ENCODE data around the gene GABRR1.

Gene GABRR1

GRCh38 chr6:89252907-89253306, 35.7 kb upstream of the GABRR1 start:
- H3K9ac ChIP-seq (ENCODE audit: low read length) = no peak overlapping the region
- no peaks in the 10 kb centered on the region for H3K36me3 ChIP-seq (ENCODE audit: insufficient read depth, low read length)
- no peaks in the 10 kb centered on the region for H3K9me3 ChIP-seq (ENCODE audit: low read length)
- no peak overlapping the region for H2AFZ ChIP-seq (ENCODE audit: low read length)
- H3F3A ChIP-seq (ENCODE audit: insufficient read depth, low read length) = no peaks in the 10 kb centered on the region
- no peaks in the 10 kb centered on the region for H3K9me2 ChIP-seq (ENCODE audit: low read depth, low read length)
- no peaks in the 10 kb centered on the region for H3K4me1 ChIP-seq (ENCODE audit: insufficient read depth, low read length, severe bottlenecking)
- no peak overlapping the region for H3K4me3 ChIP-seq (ENCODE audit: low read depth, low read length, poor library complexity, severe bottlenecking)
- H3K27me3 ChIP-seq (ENCODE audit: insufficient read depth, low read length) = peaks cover 6% of the 10 kb centered on the region; the same call in 1 of the 2 replicates
- H3K4me2 ChIP-seq (ENCODE audit: low read length) = no peak overlapping the region
- no peaks in the 10 kb centered on the region for H4K20me1 ChIP-seq (ENCODE audit: insufficient read depth, low read length)
- no peak overlapping the region for H3K27ac ChIP-seq (ENCODE audit: low read depth, low read length, poor library complexity, severe bottlenecking)
- TF ChIP-seq EZH2 (IDR thresholded peaks at IDR 0.05; ENCODE audit: borderline replicate concordance, low read length) = no peak
- no peak for TF ChIP-seq CTCF (IDR thresholded peaks at IDR 0.05; ENCODE audit: low read length)
- no peaks in the 10 kb centered on the region for H3K79me2 ChIP-seq (ENCODE audit: insufficient read depth, low read length)

- Histone ChIP-seq H3K27me3 (ENCODE audit: insufficient read depth, low read length) (peaks cover 6% of the 10 kb centered on the region; the same call in 1 of the 2 replicates), H3K4me2 (ENCODE audit: low read length) (no peak overlapping the region), H3K79me2 (ENCODE audit: insufficient read depth, low read length) (no peaks in the 10 kb centered on the region), H3K27ac (ENCODE audit: low read depth, low read length, poor library complexity, severe bottlenecking) (no peak overlapping the region), H3K4me3 (ENCODE audit: low read depth, low read length, poor library complexity, severe bottlenecking) (no peak overlapping the region), H2AFZ (ENCODE audit: low read length) (no peak overlapping the region), H3F3A (ENCODE audit: insufficient read depth, low read length) (no peaks in the 10 kb centered on the region), H3K4me1 (ENCODE audit: insufficient read depth, low read length, severe bottlenecking) (no peaks in the 10 kb centered on the region), H3K9ac (ENCODE audit: low read length) (no peak overlapping the region), H4K20me1 (ENCODE audit: insufficient read depth, low read length) (no peaks in the 10 kb centered on the region), H3K9me2 (ENCODE audit: low read depth, low read length) (no peaks in the 10 kb centered on the region), H3K36me3 (ENCODE audit: insufficient read depth, low read length) (no peaks in the 10 kb centered on the region), H3K9me3 (ENCODE audit: low read length) (no peaks in the 10 kb centered on the region)
- TF ChIP-seq CTCF (IDR thresholded peaks at IDR 0.05; ENCODE audit: low read length) (no peak), EZH2 (IDR thresholded peaks at IDR 0.05; ENCODE audit: borderline replicate concordance, low read length) (no peak)
Measured at GRCh38 chr6:89251976-89252375, 34.8 kb upstream of the GABRR1 start.

GRCh38 chr6:89251170-89251569, 34.0 kb upstream of the GABRR1 start:
- Histone ChIP-seq H3K36me3 (ENCODE audit: insufficient read depth, low read length) (no peaks in the 10 kb centered on the region), H3K27me3 (ENCODE audit: insufficient read depth, low read length) (peaks cover 6% of the 10 kb centered on the region; the same call in 1 of the 2 replicates), H2AFZ (ENCODE audit: low read length) (no peak overlapping the region), H3F3A (ENCODE audit: insufficient read depth, low read length) (no peaks in the 10 kb centered on the region), H3K9me2 (ENCODE audit: low read depth, low read length) (no peaks in the 10 kb centered on the region), H3K27ac (ENCODE audit: low read depth, low read length, poor library complexity, severe bottlenecking) (no peak overlapping the region), H4K20me1 (ENCODE audit: insufficient read depth, low read length) (no peaks in the 10 kb centered on the region), H3K9me3 (ENCODE audit: low read length) (no peaks in the 10 kb centered on the region), H3K9ac (ENCODE audit: low read length) (no peak overlapping the region), H3K4me2 (ENCODE audit: low read length) (no peak overlapping the region), H3K4me1 (ENCODE audit: insufficient read depth, low read length, severe bottlenecking) (no peaks in the 10 kb centered on the region), H3K4me3 (ENCODE audit: low read depth, low read length, poor library complexity, severe bottlenecking) (no peak overlapping the region), H3K79me2 (ENCODE audit: insufficient read depth, low read length) (no peaks in the 10 kb centered on the region)
- TF ChIP-seq CTCF (IDR thresholded peaks at IDR 0.05; ENCODE audit: low read length) = no peak
- no peak for TF ChIP-seq EZH2 (IDR thresholded peaks at IDR 0.05; ENCODE audit: borderline replicate concordance, low read length)
